SKM-1 (cell line): ENCODE data around the gene DEPDC5.

Source experiments
- DNase-seq: peaks from one replicate; lab custom pipeline; 2025; ENCODE audit not compliant: unreplicated experiment; lab: John Stamatoyannopoulos, UW

The DEPDC5 gene

DNA sequence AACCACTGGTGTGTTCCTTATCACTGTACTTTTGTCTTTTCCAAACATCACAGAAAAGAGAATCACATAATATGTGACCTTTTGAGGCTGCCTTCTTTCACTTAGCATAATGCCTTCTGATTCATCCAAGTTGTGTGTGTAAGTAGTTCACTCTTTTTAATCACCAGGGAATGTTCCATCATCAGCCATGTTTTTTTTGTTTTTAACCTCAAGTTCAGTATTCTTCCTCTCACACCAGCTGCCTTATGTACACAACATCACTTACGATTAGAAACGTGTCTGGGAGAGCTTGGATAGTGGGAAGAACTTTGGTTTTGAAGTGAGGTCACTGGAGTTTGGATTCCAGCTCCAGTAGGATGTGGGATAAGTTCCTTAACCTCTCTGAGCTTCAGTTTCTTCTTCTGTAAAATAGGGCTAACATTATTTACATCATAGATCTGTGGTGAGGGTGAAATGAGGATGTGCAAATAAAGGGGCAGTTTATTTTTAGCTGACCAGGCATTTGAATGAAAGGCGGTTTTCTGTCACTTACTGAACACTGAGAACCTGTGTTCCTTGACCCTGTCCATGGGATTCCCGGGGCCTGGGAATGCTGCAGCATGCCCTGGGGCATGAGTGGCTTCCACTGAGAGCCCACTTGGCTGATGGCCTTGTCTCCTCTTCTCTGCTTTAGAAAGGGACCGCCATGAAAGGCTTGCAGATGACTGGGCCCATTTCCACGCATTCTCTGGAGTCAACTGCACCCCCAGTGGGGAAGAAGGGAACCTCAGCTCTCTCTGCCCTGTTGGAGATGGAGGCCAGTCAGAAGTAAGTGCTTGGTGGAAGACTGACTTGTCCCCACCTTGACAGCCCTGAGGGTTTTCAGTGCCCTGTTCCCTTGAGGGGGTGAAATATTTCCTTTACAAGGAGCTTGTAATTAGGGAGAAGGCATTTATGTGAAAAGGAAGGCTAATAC, 92.6 kb downstream of the DEPDC5 start:
- DNase-seq: peak; percentile 7

DNA sequence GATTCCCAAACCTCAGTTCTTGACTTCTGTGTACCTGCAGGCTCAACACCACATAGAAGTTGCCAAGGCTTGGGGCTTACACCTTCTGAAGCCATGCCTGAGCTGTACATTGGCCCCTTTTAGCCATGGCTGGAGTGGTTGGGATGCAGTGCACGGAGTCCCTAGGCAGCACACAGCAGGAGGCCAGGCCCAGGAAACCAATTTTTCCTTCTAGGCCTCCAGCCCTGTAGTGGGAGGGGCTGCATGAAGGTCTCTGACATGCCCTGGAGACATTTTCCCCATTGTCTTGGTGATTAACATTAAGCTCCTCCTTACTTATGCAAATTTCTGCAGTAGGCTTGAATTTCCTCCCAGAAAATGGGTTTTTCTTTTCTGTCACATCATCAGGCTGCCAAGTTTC, 94.6 kb downstream of the DEPDC5 start:
- DNase-seq: no peak

DNA sequence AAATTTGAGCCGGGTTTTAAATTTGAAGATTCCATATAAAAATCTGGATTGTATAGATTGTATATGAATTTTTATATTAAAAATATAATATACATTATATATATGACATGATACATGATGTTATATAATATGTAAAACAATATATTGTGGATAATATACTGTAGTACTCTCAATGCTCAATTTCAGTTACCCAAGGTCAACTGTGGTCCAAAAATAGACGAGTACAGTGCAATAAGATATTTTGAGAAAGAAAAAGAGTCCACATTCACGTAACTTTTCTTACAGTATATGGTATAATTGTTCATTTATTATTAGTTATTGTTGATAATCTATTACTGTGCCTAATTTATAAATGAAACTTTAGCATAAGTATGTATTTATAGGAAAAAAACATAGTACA, 96.3 kb downstream of the DEPDC5 start:
- no peak for DNase-seq

DNA sequence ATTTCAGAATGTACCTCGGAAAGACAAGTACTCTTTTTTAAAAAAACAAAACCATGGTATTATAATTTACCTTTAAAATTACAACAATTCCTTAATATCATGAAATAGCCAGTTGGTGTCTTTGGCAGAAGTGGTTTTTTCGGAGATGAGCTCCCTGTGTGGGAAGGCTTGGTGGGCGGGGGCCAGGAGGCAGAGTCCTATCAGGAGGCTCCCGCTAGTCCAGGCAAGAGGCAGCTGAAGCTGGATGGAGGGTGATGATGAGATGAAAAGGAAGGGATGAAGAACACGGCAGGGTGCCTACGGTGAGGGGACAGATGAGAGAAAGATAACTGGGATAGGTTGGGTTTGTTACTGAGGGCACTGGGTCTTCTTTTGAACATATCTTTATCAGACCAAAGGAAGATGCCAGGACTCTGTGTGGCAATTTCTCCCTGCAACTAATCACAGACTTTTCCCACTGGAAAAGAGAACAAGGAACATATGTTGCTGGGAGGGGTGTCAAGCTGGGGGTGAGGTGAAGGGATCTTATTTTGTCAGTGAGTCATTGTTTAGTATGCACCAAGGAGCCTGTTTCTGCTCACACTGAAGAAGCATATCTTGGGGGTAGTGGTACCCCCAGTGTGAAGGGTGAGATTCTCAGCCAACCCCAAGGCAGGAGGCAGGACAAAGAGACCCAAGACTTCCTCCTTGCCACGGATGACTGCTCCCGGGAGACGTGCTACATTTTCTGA, 99.0 kb downstream of the DEPDC5 start:
- no peak for DNase-seq

DNA sequence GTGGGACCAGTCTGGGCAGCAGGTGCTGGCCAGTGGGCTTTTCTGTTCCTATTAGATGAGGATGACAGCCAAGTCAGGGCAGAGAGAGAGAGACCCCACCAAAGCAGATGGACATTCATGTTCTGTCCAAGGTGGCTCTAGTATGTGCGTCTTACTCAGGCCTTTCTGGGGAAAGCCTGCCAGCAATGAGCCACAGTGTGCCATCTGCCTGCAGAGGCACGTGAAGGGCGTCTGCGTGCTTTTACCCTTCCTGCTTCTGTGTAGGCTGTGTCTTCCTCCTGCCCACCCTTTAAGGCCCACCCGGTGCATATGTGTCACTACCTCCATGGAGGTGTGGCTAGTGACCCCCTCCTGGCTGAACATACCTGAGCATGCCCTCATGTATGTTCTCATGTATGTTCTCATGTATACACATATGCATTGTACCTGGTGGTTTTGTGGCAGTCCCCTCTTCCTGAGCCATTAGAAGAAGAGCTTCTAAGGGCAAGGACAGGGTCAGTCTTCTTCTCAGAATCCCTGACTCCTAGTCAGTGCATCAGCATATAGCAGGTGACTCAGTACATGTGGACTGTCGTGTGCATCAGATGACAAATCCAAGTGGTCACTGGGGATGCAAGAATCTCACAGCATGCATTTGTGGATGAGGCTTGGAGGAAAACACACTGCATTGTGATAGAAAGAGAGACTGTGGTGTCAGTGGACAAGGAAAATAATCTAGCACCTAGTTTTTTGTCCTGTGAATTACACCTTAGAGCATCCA, 100.1 kb downstream of the DEPDC5 start:
- DNase-seq: no peak

DNA sequence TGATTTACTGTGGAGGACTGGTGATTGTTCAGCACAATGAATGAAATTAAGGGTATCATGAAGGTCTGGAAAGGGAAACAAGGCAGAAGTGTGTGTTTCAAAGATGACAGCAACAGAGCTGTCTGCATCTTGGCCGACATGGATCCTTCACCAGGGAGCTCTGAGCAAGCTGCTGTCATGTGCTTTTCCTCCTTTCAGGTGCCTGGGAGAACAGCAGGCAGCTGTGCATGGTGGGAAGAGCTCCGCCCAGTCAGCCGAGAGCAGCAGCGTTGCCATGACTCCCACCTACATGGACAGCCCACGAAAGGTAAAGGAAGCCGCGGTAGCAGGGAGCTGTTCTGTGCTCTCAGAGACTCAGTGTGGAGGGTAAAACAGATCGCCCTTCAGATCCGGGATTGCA, 103.4 kb downstream of the DEPDC5 start:
- no peak for DNase-seq

DNA sequence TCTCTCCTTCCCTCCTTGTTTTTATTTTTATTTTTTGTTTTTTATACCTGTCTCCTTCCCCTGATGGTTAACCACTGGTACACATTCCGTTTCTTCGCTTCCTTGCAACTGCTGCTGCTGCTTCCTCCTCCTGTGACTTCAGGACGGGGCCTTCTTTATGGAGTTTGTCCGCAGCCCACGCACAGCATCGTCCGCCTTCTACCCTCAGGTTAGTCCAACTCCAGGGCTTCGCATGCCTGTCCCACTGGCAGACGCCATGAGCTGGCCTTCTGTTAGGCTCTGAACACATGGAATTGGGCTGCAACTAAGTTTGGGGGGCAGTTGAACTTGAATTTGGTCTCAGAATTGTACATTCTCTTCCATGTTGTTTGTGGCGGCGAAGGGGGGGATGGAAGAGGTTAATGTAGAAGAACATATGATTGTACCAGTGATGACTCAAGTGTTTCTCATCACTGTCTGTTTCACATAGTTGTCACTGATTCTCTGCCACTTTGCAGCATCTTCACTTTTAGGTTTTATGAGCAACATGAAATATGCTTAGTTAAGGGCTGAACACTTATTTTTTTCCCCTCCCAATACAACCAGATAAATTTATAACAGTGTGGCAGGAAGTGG, 107.5 kb downstream of the DEPDC5 start:
- DNase-seq: no peak

DNA sequence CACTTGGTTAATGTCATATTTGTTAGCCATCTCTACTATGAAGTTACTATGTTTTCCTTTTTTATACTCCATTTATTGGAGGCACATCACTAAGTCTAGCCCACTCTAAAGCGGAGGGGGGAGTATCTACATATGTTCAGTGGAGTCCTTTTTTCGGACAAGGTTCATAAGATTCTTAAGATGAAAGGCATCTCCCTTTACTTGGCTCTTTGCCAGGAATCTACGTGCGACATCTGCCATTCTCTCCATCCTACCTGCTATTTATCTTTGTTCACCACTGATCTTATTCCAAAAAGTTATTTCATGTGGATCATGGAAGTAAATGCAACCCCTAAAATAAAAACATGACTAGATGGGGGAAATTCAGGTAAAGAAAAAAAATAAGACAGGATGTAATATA, 113.1 kb downstream of the DEPDC5 start:
- DNase-seq: no peak

DNA sequence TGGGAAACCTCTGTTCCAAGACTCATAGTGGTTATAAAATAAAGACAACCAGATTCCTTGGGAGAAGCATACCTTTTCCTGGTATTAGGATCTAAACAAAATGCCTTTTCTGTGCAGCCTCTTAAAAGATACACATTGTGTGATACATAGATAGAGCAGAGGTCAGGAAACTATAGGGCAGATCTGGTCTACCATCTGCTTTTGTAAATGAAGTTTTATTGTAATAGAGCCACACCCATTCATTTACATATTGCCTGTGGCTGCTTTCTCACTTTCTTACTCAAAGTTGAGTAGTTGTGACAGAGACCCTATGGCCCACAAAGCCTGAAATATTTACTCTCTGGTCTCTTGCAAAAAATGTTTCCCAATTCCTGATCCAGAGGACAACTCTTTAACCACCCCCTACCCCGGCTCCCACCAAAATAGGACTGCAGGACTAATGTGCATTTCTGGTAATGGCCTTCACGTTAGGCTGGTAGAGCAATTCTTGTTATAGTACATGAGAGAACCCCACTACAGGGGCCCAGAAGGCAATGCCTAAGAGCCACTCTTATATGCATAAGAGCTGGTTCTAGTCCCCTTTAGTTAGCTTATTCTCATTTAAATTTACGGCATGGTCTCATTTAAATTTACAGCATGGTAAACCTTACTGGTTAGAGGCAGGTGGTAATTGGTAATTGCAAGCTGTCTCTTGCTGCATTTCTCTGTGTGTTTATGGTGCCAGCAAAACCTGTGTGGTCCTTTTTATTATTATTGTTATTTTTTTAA, 113.8 kb downstream of the DEPDC5 start:
- no peak for DNase-seq

DNA sequence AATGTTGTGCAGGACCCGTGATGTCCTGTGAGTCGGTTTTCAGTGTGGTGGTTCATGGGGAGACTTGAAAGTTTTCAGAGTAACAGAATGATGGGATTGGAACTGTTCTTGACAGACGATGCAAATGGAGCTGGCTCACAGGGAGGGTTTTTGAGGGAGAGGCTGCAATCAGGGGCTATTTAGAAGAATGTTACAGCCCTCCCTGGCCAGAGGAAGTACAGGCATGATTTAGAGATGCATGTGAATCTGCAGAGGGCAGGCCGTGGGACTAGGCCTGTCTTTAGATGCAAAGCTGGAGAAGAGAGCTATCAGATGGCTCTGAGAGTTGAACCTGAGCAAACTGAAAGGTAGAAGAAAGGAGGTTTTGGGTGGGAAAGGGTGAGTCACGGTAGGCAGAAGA, 115.9 kb downstream of the DEPDC5 start:
- no peak for DNase-seq

DNA sequence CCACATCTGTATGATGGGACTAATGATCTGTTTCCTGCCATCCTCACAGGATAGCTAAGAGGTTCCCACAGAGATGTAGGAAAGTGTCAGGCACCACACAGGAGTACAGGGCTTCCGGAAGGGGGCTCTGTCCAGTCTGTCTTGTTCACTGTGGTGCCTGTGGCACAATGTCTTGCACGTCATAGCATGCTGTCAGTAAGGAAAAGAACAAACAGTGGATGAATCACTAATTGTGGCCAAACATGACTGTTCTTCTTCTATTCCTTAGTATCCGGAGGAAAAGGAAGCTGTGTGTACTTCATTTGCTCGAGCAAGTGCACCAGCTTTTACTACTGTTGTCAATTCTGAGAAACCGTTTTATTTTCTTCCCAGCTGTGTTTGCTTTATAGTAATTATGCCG, 117.1 kb downstream of the DEPDC5 start:
- DNase-seq: no peak

DNA sequence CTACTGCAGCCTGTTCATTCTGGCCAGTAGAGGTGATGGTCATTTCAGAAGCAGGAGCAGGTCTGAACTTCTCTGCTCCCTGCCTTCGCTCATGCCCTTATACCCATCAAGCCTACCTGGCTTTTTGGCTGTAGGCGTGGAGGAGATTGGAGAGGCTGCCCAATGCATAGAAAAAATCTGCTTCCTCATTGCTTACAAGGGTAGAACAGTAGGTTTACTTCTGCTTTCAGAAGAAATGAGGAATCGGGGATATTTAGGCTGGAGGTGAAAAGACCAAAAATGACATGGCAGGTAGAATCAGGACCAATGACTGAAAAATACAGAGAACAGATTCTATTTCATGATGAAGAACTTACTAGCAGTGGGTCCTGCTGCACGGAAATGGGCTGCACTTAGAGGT, 117.7 kb downstream of the DEPDC5 start:
- peak; percentile 23 for DNase-seq

DNA sequence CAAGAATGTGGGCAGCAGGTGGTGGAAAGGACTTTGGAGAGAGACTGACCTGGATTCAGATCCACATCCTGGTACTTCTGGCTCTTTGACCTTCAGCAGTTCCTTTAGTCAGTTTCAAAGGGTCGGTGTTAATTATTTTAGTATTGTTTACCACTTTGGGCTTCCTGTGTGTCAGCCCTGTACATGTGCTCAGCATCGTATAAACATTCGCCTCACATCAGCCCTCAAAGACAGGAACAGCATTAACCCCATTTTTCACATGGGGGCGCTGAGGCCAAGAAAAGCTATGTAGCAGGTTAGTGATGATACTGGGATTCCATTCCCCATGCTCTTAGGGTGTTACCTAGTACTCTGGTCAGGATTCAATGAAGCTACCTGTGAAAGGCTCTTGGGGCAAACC, 118.4 kb downstream of the DEPDC5 start:
- no peak for DNase-seq

DNA sequence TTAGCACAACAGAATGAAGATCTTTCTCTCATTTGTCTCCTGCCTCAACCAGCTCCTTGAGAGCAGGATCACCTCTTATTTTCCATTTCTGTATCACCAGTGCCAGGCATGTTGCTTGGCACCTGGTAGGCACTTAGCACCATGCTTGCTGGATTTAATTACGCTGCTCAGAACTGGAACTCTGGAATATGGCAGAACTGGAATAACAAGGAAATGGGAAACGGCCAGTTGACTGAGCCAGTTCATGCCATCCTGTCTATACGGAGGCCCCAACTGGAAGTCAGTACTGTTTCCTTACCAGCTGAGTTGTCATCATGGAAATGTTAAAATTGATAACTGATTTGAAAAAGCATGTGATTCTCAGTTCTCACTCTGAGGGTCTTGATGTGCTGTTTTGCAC, 121.0 kb downstream of the DEPDC5 start:
- no peak for DNase-seq

DNA sequence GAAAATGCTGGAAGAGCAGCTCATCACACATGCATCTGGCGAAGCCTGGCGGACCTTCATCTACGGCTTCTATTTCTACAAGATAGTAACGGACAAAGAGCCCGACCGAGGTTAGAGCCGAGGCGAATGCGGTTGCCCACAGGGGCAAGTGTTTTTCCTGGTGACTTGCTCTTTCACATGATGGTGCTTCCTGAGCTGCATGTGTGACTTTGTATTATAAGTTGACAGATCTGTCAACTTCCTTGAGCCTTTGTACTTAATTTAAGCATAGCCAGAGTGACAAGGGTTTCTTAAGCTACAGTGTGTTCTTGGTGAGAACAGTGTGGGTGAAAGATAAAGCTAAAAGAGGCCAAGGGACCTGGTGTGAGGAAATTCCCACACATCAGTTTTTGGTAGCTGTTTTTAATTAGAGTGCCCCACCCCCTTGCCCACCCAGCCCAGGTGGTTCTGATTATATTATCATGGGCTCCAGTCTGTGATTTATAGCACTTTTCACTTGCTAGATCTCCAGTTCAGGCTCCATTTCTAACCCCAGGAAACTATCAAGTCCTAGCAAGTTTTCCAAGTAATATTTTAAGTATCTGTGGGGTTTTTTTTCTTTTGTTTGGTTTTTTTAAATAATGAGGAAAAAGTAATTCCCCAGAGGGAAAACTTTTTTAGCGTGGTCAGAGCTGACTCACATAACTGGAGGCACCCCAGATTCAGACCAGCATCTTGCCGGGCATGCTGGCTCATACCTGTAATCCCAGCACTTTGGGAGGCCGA, 122.5 kb downstream of the DEPDC5 start:
- no peak for DNase-seq

DNA sequence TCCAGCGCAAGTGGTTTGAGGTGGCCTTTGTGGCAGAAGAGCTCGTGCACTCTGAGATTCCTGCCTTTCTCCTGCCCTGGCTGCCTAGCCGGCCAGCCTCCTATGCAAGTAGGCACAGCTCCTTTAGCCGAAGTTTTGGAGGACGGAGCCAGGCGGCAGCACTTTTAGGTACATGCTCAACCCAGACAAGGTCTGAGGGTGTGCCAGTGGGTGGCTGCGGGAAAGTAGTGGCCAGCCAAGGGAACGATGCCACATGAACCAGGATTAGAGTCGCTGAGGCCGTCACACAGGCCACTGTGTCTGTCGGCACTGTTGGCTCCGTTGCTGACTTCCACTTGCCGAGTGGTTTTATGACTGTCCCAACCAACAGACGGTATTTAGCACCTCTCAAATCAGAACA, 125.8 kb downstream of the DEPDC5 start:
- DNase-seq: no peak

DNA sequence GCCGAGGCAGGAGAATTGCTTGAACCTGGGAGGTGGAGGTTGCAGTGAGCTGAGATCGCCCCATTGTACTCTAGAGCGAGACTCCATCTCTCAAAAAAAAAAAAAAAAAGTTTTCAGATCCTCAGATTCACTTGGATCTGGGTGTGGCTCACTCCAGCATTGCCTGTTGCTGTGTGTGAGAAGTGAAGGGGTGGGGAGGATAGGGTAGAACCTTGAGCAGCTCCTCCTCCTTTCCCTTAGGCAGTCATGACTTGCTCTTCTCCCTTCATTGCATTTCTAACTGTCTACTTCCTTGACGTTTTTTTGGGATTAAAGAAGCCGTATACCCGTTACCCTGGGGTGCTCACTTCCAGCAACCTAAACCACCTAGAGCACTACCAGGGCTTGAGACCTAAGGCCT, 127.4 kb downstream of the DEPDC5 start:
- no peak for DNase-seq

DNA sequence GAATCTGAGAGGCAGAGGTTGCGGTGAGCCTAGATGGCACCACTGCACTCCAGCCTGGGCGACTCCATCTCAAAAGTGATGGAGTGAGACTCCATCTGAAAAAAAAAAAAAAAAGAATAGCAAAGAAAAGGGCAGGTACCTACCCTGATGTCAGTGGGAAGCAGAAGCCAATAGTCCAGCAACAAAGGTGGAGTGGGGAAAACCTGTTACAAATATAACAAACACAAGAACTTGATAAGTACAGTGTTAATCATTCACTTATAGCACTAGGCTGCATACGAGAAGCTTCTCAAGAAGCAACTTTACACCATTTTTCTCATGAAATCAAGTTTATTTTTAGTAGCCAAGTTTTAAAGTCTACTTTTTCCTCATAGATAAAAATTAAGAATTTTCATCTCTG, 128.0 kb downstream of the DEPDC5 start:
- DNase-seq: no peak

DNA sequence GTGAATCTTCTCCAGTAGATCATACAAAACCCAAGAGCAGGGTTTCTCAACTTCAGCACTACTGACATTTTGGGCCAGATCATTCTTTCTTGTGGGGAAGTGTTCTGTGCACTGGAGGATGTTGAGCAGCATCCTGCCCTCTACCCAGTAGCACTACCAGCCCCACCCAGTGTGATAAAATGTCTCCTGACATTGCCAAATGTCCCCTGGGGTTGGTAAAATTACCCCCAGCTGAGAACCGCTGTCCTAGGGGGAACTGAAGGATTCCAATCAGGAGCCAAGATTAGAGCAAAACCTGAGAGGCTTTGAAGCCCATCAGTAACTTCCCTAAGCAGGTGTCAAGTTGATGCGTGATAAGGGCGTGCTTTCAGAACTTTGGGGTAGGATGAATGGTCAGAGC, 129.2 kb downstream of the DEPDC5 start:
- DNase-seq: no peak

DNA sequence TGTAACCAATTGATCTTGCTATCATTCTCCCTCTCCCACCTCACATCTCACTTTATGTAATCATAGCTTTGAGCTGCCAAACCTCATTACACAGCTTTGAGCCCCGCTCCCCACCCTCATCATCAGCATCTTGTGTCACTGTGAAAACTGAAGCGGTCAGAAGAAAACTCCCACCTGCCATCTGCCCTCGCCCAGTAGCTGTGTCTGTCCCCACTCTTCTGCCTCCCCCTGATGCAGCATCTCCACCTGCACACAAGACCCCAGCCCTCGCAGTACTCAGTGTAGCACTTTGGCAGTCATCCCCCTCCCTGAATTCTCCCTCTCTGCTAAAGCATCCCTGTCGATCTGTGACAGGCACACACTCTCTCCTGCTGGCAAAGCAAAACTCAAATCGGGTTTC, 130.2 kb downstream of the DEPDC5 start:
- DNase-seq: no peak
